HG02840 (cell line): Measurements from ENCODE around the gene ZNF407.

Source experiments
- ATAC-seq: cut with Tn5 transposase; IDR thresholded peaks from one replicate; pipeline ENCODE4 v1.9.1; 2021; ENCODE audit warnings: mild to moderate bottlenecking, moderate library complexity, moderate number of reproducible peaks; ENCODE audit not compliant: unreplicated experiment, low FRiP score

Gene ZNF407

DNA sequence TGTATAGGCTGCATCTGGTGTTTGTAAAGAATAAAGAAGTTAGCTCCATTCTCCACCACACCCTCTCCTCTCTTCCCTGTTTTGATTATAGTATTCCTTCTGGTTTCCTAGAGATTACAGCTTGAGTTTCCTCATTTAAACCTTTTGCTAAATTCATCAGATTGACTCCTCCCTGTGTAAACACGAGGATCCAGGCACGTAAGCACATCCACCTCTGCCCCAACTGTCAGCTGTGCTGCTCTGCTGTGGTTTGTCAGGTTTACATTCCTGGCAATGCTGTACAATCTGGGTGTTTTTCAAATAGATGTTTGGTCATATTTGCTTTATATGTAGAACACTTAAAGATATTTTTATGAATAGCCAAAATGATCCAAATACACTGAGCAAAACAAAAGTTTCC is 308.5 kb downstream of the ZNF407 start:
- no peak for ATAC-seq

DNA sequence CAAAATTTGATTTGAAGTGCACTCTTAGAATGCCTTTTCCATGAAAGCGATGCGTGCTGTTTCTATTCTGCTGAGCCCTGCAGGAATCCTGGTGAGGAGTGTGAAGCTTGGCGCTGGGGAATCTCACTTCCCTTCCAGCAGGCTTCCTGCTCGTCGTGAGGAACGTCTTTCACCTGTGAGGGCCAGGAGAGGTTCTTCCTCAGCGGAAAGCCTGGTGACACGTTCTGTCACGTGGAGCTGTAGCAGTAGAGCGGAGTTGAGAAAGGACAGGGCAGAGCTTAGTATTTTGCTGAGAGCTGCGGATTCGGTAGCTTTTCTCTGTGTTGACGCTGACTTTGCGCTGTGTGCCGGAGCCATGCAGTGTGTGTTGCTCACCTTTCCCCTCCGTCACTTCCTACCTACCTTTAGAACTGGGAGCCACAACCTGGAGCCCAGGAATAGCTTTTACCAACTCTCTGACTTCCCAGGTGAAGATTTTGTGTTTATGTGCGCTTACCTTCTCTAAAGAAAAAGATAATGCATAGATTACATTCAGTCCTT is 316.5 kb downstream of the ZNF407 start:
- no peak for ATAC-seq

DNA sequence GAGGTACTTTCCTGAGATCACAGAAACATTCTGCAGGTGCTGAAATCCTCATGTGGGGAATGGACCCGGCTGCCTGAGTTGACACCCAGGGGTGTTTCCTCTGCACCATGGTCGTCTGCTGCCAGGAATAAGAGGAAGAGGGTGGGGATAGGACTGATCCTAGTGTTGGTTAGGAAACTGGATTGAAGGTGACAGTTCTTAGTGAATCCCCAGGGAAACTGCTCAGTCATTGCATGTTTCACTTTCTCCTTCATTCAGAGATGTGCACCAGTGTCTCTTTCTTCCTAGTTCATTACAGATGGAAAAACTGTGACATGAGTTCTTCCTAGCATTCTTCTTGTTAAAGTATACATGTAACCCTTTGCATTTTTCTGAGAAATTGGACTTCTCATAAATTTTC is 317.0 kb downstream of the ZNF407 start:
- no peak for ATAC-seq

DNA sequence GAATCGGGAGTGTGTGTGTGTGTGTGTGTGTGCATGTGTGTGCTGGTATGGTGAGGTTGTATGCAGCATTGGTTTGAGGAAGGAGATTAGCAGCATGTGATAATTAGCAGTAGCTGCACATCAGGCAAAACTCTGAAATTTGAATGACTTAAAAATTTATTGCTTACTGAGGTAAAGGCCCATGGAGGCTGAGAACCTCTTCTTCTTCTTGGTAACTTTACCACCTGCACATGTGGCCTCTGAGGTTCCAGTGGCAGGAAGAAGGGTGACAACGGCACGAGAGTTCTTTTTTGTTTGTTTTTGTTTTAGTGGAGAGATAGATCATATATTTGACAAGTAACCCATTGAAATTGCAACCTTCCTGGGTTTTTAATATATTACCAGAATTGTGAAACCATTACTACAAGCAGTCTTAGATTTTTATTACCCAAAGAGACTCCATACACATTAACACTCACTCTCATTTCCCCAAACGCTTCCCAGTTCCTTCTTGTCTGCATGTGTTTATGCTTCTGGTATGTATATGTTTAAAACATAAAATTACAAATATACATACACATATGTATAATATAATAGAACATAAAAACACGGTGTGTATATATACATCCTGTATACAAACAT is 319.2 kb downstream of the ZNF407 start:
- ATAC-seq = no peak

DNA sequence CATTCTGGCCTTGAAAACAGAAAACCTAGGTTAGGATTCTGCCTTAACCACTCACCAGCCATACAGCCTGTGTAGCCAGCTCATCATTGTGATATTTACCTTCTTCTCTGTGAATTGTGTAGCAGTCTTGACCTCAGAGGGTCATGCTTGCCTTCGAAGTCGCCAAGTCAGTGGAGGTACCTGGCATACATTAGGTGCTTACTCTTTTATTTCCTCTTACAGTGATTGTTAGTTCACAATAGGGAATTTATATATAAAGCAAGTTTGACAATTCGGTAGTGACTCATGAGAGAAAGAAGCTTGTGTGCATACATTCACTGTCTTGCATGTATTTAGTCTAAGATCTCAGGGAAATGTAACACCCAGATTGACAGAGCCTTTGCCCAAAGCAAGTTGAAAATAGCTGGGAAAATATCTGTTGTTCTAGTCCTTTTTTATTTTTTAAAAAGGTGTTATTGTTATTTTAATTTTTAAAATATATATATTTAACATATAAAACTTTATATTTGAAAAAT is 320.7 kb downstream of the ZNF407 start:
- ATAC-seq = no peak

DNA sequence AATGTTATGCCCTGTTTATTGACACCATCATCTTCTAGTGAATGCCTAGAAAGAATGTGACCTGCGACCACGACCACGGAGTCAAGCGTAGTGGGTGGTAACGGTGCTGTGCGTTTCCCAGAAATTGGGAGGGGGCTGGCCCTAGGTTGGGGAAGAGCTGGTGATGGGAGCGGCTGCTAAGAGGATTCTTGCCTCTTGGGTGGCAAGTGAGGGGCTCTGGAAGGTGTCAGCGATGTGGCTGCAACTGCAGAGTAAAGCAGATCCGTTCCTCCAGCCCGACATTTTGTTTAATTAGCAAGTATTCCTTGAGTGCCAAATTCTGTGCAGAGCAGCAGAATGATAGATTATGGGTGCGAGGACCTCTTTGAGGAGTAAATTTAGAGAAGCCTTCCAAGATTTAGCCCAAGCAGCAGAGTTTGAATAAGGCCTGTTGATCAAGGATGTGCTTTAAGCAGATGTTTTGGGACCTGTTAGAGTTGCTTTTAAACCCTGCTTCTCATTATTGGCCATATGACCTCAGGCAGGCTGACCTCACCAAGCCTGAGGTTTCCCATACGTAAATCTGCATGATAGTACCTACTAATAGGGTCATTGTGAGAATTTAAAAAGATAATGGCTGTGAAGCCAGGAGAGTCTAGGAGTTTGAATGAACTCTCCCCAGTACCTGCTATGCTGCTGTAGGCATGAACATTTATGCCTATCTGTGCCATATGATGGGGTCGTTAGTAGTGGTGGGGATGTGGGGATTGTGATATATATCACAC is 323.6 kb downstream of the ZNF407 start:
- ATAC-seq = no peak

DNA sequence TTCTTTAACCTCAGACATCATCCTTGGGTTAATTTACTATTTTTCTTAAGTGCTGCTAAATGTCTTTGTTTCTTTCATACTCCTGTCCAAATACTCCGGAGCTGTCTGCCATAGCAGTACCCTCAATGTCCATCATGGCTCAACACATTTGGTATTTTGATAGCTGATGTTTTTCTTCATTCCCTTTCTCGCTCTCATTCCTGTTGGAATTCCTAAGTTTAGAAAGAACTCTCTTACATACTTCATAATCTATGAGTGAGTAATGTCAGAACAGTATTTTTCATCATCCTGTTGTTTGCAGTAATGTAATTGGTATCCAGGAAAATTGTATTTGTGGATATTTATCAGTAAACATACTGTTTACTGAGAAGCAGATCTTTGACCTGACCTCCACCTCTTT is 328.4 kb downstream of the ZNF407 start:
- ATAC-seq = no peak

DNA sequence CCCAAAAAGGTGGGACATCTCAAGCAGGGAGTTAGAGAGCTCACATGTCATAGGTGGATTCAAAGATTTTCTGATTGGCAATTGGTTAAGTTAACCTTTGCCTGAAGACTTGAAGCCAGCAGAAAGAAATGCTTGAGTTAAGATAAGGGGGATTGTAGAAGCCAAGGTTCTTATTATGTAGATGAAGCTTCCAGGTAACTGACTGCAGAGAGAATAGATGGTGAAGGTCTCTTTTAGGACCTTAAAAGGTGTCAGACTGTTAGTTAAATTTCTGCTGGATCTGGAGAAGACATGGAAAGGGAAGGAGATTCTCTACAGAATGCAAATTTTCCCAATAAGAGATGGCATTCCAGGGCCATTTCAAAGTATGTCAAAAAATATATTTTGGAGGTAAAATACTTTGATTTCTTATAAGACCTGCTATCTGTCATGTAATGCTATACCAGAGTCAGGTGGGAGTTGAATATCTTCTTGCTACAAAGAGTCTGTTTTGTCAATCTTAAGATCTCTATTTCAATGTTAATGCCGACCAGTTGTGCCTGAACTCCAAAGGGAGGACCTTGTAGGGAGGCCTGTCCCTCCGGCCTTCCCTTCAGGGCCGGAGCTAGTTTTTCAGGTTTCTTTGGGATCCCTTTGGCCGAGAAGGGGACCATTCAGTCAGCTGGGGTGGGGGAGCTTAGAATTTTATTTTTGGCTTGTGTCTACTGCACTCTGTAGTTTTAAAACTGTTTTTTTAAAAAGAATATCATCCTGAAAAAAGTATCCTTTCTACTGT is 330.7 kb downstream of the ZNF407 start:
- ATAC-seq = no peak

DNA sequence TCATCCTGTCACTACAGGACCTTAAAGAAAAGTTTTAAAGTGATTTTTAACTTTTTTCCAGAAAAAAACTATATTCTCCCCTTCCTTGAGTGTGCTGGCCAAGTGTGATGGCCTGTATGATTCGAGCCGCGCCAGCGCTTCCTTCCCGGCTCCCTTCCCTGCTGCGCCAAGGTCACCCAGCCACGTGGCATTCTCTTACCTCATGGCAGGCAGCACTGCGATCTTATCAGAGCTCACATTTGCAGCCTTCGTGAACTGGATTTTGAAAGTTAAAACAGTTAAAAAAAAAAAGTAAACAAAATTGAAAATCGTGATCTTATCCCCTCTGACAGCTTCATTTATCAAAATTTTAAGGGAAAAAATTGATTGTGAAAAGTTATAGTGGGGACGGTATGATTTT is 331.4 kb downstream of the ZNF407 start:
- ATAC-seq = no peak

DNA sequence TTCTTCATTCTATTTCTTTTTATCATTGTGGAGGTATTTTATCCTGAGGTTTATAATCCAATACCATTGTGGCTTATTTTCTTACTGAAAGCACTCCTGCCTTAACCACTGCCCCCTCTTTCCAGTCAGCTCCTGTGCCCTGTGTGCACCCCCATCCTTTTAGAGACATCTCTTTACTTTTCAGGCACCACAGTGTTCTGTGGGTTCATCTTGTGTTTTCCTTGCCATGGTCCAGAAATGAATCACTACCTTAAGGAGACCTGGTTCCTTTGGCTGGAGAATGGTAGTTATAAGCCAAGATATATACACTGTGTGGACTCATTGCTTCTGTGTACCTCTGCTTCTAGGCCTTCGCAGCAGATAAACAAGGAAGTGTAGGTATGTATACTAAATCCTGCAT is 332.9 kb downstream of the ZNF407 start:
- ATAC-seq = no peak

DNA sequence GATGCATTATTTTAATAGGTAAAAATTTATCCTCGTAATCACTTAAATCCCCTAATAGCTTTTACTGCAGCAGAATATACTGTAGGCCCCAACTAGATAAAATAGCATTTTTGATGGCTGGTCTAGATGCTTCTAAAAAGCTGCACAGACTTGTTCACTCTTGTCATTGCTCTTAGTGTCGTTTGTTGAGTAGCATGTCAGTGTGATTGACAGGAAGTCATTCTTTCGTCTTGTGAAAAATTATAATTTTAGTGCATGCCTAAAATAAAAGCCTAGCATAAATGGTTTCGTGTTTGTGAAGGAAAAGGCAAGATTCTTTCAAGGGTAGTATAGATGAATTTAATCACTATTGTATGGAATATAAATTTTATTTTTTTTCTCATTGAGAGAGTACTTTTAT is 336.3 kb downstream of the ZNF407 start:
- ATAC-seq = no peak

DNA sequence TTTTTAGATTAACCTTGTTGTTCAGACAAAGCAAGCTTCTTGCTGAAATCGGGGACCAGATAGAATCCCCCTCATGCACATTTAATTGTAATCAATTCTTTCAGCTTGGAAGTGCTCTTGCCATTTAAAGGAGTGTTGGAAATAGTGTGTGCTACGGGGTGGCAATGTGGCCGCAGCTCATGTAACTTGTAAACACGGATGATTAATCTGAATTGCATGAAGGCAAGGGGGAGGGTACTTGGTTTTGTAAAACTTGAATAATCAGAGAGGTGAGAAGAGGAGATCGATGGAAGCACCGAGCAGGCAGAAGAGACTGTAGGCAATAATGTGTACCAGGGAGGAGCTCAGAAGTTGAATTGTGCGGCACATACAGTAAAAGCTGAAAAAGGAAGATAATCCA is 337.8 kb downstream of the ZNF407 start:
- no peak for ATAC-seq

DNA sequence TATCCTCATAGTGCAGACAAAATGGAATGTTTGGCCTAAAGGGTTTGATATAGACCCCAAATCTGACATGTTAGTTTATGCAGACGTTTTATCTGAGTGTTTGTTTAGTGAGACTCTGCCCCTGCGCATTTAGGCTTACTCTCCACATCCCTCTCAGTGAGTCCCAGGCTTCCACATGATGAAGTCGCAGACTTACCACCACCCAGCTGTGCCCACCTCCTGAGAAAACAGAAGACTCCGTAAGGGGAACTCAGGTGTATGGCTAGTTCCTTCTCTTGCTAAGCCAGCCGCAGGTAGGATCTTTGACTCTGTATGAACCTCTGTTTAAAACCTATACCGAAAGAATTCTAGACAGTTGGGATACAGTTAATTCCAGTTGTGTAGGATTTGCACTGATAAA is 338.7 kb downstream of the ZNF407 start:
- no peak for ATAC-seq

DNA sequence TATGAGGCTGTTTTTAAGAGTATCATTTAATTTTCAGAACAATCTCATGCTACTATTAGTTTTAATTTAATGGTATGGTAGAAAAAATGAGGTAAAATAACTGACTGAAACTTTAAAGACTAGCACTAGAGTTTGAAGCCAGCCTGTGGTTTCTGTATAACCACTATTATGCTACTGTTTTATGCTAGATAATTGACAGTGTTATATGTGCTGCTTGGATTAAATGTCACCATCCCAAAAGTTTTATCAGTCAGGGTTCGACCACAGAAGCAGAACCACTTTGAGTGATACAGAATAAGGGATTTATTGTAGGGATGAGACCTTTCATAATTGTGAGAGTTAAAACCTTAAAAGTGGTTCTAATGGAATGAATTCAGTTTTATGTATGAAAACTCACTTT is 339.6 kb downstream of the ZNF407 start:
- no peak for ATAC-seq

DNA sequence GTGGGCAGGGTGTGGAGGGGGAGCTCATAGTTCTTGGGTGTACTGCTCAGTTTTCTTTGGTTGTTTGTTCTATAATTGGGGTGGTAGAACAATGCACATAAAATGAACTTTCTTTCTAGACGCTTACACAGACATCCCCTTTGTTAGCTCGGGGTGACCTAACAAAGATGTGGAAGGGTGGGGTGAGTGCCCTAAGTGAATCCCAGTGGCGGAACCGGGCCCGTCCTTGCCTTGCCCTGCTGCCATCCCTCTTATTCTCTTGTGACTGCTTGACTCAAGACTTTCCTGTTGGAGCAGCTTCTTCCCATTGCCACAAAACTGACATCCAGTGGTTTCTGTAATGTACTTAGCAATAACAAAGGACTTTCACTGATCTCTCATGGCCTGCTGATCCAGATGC is 343.2 kb downstream of the ZNF407 start:
- ATAC-seq = no peak

DNA sequence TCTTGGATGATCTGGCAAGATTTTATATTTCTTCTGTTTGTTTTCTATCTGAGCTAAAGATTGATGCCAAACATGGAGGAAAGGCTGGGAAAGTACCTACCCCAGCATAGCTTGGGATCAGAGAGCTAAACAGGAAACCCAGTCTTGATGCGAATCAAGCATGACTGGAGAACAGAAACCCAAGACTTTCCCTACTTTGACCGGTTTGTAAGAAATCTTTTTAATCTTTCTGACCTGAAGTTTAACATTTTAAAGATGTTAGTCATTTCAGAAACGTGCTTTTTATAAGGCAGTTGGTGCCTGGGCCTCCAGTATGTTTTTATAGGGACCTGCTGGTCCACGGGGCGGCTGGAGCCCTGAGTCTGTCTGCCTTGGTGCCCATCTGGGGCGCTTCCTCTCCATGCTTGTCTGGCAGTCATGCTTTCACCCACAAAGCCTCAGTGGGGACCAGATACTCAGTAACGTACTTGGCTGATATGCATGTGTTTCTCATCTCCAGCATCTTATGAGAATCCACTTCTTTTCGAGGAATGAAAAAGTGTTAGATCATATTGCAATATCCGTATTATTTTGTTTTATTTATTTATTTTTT is 344.7 kb downstream of the ZNF407 start:
- ATAC-seq = no peak

DNA sequence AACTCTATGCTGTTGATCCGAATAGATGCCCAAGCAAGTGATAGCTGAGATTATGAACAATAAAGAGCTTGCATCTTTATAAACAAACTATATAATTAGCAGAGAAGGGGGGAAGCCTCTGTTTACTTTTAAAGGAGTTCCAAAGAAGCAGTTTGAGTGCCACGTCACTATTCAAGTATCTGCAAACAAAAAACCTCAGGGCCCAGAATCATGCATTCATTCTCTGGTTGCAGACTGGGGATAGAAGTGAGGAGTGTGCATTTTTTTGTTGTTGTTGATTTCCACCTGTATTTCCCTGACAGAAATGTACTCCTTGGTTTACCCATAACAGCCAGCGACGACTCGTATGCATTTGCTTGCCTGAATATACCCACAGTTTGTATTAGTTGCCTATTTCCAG is 347.0 kb downstream of the ZNF407 start:
- ATAC-seq = no peak

DNA sequence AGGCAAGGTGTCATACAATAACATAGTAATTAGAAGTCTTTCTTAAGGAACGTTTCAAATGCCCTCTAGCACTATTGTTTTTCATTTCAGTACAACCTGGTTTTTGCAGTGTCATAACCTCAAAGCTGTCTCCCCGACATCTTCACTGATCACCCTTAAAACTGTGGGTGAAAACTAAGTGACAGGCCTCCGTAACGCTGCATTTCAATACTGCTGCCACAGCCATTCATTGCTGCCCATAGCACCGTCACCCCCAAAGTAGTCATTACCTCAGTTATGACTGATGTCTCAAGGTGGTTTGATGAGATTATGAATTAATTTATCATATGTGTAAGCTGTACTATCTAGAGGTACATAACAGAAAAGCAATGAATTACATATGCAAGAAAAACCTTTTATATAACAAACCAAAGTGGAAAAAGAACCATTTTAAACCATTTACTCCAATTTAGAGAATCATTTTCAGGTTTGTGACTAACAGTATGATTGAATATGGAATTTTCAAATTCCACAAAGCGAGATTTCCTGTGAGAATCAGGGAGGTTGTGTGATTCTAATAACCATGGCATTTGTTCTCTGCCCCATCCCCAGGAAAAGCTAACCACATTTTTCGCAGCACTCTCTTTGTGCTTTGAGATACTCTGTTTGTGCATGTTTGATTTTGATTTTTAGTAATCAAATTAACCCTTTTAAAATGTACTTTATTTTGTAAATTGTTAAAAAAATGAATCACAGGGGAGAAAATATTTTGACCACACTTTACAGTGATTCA is 348.3 kb downstream of the ZNF407 start:
- ATAC-seq = no peak

DNA sequence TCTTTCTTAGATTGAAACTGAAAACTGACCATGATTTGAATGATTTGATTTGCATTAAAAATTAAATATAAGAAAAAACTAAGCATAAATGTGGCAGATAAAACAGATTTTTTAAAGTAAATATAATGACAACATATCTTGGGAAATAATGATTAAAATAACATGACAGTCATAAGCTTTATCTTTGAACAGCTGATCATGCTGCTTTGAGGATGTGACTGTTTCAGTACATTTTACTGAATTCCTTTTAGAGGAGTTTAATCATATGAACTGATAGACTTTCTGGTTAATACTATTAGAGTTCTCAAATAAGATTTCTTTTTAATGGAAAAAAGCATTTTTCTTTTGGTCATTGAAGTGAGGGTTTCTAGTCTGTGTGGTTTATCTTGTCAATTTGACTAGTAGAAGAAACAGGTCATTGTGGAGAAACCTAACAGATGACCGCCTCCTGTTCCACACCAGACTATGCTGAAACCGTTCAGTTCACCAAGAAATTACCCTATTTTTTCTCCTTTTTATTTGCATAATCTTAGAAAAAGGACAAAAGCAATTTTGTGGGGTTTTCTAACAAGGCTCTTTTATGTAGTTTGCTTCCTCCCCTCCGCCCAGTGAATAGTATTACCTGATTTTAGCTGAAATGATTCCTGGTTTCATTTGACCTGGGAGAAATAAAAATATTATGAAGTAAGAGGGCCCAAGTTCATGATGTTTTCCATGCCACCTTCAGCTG is 349.1 kb downstream of the ZNF407 start:
- ATAC-seq = no peak
